T-helper 9 cell (primary cell): Measurements from ENCODE around the gene MRGPRF.

Experiments used
- DNase-seq: peaks from one replicate; pipeline ENCODE4 v3.0.0-alpha.2; 2020

Gene MRGPRF

GRCh38 chr11:69050592-69051380 is 37.7 kb upstream of the MRGPRF start:
- DNase-seq = no peak

- no peak for DNase-seq
Observed at GRCh38 chr11:69049490-69049867, 36.4 kb upstream of the MRGPRF start.

GRCh38 chr11:69048694-69049489 is 35.8 kb upstream of the MRGPRF start, which contains the start of gene TPCN2:
Gene TPCN2, plus strand, starts transcription at chr11:69048932. Its CDS starts 66 bp downstream, at chr11:69048998.
- DNase-seq = peak; percentile 88

GRCh38 chr11:69048031-69048693 is 35.1 kb upstream of the MRGPRF start:
- no peak for DNase-seq

GRCh38 chr11:69044111-69045013 is 31.3 kb upstream of the MRGPRF start:
- no peak for DNase-seq

GRCh38 chr11:69041516-69041915 is 28.5 kb upstream of the MRGPRF start:
- no peak for DNase-seq

GRCh38 chr11:69040581-69041260 is 27.7 kb upstream of the MRGPRF start:
- DNase-seq = no peak

GRCh38 chr11:69040051-69040450 is 27.0 kb upstream of the MRGPRF start:
- no peak for DNase-seq

- DNase-seq = no peak
Observed at GRCh38 chr11:69039501-69039900, 26.5 kb upstream of the MRGPRF start.

- DNase-seq = no peak
Observed at GRCh38 chr11:69037544-69037943, 24.5 kb upstream of the MRGPRF start.

- no peak for DNase-seq
Observed at GRCh38 chr11:69037074-69037473, 24.0 kb upstream of the MRGPRF start.

- no peak for DNase-seq
Observed at GRCh38 chr11:69035946-69036340, 22.9 kb upstream of the MRGPRF start.

- DNase-seq = no peak
Observed at GRCh38 chr11:69035150-69035945, 22.3 kb upstream of the MRGPRF start.

GRCh38 chr11:69034123-69034867 is 21.2 kb upstream of the MRGPRF start:
- DNase-seq = no peak

- DNase-seq = no peak
Observed at GRCh38 chr11:69033431-69033830, 20.4 kb upstream of the MRGPRF start.

GRCh38 chr11:69032833-69033232 is 19.8 kb upstream of the MRGPRF start:
- no peak for DNase-seq

- no peak for DNase-seq
Observed at GRCh38 chr11:69030301-69030700, 17.3 kb upstream of the MRGPRF start.

GRCh38 chr11:69027704-69028372 is 14.8 kb upstream of the MRGPRF start:
- no peak for DNase-seq

GRCh38 chr11:69024509-69024908 is 11.5 kb upstream of the MRGPRF start:
- DNase-seq = no peak

- DNase-seq = no peak
Observed at GRCh38 chr11:69022260-69022659, 9.2 kb upstream of the MRGPRF start.
